Left lung (tissue), 10 donors: ENCODE measurements around the gene LHCGR. TPM values are rescaled to one million over a fixed set of nuclear protein-coding genes. Genes with fewer than 3 reads are reported as not detected.
"Not testable (repeated sequence)": the region's sequence is repeated elsewhere in the genome, so short reads cannot be mapped to it uniquely, and the experiment has no call there.

ENCODE experiments used
- ATAC-seq: fragments of 200-7000 bp; cut with Tn5 transposase; one replicate; pipeline ENCODE4 v1.9.1; 2020; ENCODE audit warnings: moderate library complexity
- DNase-seq, 4 donors: peaks; one replicate each; pipeline ENCODE4 v3.0.0-alpha.2; 2013 to 2020
- H3K27ac ChIP-seq, 2 donors: fragments of 200-600 bp; sonication (generic) in 1 of 2; one replicate each; pipeline versions ENCODE4 v1.5.0 to v1.8.0; 2020 to 2021
- H3K27me3 ChIP-seq, 2 donors: fragments of 200-600 bp; sonication (generic) in 1 of 2; one replicate each; pipeline versions ENCODE4 v1.5.0 to v1.8.0; 2020 to 2021
- H3K36me3 ChIP-seq, 2 donors: fragments of 200-600 bp; sonication (generic) in 1 of 2; one replicate each; pipeline versions ENCODE4 v1.5.0 to v1.8.0; 2020 to 2021
- H3K4me1 ChIP-seq, 2 donors: fragments of 200-600 bp; one replicate each; pipeline ENCODE4 v1.8.0; 2021
- H3K4me3 ChIP-seq, 2 donors: fragments of 200-600 bp; sonication (generic) in 1 of 2; one replicate each; pipeline versions ENCODE4 v1.5.0 to v1.8.0; 2020 to 2021; ENCODE audit warnings: mild to moderate bottlenecking in 1 of 2
- H3K9me3 ChIP-seq, 2 donors: fragments of 200-600 bp; sonication (generic) in 1 of 2; one replicate each; pipeline versions ENCODE4 v1.5.0 to v1.8.0; 2020 to 2021
- intact Hi-C, 2 donors: fragments of 100-400 bp; cut with DNase I; formaldehyde crosslinking; loops; one replicate each; pipeline versions ENCODE4 v1.11.2 to v1.14.2; 2022
- polyA plus RNA-seq, 6 donors: library from polyadenylated mRNA; unstranded; fragments of 120-200 nt; gene quantifications; one replicate each; pipeline ENCODE4 v1.2.1, GENCODE V29; 2013; ENCODE audit not compliant: insufficient read length in 6 of 6
- total RNA-seq, 2 donors: library from RNA; stranded (reverse); fragmentation: NEBNext Ultra II Directional; extraction: Animal tissue kit (Norgen Biotek cat#: 25700); gene quantifications; one replicate each; pipeline ENCODE4 v1.2.1, GENCODE V29; 2021
- TF ChIP-seq, protein P1 (sequence below), 2 donors: fragments of 200-600 bp; sonication (generic) in 1 of 2; IDR thresholded peaks; one replicate each; pipeline versions ENCODE4 v1.5.0 to v1.8.0; 2021; ENCODE audit warnings: antibody characterized with exemption in 2 of 2
- donor health status: DM: no; HTN: yes; CAD: no.
- donor health status: DM: no; HTN: no; CAD: no.

LHCGR gene
- total and polyA plus RNA-seq, 8 donors = 0.08 to 0.21 (median 0.14) TPM; not detected in 2

DNA sequence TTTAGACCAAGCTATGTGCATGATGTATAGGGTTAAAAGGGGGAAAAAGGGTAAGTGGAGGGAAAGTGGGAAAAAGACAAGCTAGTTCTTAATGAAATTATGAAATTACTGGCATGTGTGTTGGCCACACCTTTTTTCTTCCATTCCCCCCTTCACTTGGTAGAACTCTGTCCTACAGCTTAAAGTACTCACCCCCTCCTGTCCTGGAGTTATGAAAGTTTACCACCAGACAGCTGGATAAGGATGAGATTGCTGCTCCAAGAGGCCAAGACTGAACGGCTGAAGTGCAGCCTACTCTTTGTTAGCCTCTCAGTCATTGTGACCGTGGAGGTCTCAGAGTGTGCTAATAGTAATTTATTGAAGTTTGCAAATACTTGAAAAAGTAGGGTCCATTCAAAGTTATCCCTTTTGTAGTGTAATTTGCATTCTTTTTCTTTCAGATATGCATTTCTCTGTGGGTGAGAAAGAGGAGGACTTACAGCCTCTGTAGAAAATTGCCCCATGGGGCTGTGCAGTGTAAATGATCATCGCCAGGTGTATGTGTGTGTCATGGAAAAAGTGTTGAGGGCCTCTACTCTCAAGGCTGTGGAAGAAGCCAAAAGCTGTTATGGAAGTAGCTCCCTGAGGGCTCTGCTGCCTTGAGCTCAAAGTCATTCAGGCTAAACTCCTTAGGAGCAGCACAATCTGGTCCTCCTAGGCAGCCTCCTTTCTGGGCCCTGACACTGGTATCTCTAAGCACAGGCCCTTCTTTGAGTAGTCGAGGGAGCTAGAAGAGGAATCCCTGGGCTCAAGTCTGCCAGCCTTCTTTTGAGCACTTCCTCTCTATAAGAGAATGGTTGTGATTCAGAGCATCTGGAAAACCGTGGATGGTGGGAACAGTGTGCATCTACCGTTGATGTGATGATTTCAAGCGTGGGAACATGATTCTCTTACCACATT is 46.2 kb downstream of the LHCGR start:
- DNase-seq = no peak
- TF ChIP-seq, protein P1, sequence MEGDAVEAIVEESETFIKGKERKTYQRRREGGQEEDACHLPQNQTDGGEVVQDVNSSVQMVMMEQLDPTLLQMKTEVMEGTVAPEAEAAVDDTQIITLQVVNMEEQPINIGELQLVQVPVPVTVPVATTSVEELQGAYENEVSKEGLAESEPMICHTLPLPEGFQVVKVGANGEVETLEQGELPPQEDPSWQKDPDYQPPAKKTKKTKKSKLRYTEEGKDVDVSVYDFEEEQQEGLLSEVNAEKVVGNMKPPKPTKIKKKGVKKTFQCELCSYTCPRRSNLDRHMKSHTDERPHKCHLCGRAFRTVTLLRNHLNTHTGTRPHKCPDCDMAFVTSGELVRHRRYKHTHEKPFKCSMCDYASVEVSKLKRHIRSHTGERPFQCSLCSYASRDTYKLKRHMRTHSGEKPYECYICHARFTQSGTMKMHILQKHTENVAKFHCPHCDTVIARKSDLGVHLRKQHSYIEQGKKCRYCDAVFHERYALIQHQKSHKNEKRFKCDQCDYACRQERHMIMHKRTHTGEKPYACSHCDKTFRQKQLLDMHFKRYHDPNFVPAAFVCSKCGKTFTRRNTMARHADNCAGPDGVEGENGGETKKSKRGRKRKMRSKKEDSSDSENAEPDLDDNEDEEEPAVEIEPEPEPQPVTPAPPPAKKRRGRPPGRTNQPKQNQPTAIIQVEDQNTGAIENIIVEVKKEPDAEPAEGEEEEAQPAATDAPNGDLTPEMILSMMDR (IDR thresholded peaks at IDR 0.05) = no peak
- intact Hi-C loops = no loop called here

DNA sequence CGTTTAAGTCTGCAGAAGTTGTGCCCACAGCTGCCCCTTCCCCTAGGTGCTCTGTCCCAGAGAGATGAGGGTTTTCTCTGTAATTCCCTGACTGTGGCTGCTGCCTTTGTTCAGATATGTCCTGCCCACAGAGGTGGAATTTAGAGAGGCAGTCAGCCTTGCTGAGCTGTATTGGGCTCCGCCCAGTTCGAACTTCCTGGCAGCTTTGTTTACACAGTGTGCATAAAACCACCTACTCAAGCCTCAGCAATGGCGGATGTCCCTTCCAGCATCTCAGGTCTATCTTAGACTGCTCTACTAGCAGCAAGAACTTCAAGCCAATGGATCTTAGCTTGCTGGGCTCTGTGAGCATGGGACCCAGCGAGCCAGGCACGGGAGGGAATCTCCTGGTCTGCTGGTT is 48.1 kb downstream of the LHCGR start:
- Histone ChIP-seq H3K27ac (no peak overlapping the region), H3K4me1 (peaks cover 0 to 5% of the 10 kb centered on the region in 2 donors), H3K9me3 (no peaks in the 10 kb centered on the region), H3K4me3 (no peak overlapping the region), H3K36me3 (no peaks in the 10 kb centered on the region), H3K27me3 (no peaks in the 10 kb centered on the region)
- intact Hi-C loops = no loop called here
- TF ChIP-seq, protein P1 (IDR thresholded peaks at IDR 0.05) = no peak
- ATAC-seq (peak; percentile 86), DNase-seq (peak in 1 of 4 donors; percentile 59)

More for the DNA sequence above, 46.2 kb downstream of the LHCGR start:
- ATAC-seq = no peak
- Histone ChIP-seq H3K27me3 (no peaks in the 10 kb centered on the region), H3K9me3 (no peaks in the 10 kb centered on the region), H3K27ac (no peak overlapping the region), H3K4me1 (peaks cover 0 to 14% of the 10 kb centered on the region in 2 donors), H3K4me3 (no peak overlapping the region), H3K36me3 (no peaks in the 10 kb centered on the region)

DNA sequence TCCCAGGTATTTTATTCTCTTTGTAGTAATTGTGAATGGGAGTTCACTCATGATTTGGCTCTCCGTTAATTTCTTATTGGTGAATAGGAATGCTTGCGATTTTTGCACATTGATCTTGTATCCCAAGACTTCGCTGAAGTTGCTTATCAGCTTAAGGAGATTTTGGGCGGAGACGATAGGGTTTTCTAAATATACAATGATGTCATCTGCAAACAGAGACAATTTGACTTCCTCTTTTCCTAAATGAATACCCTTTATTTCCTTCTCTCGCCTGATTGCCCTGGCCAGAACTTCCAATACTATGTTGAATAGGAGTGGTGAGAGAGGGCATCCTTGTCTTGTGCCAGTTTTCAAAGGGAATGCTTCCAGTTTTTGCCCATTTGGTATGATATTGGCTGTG is 51.9 kb downstream of the LHCGR start:
- H3K36me3 ChIP-seq, H3K27ac ChIP-seq, H3K27me3 ChIP-seq, H3K4me3 ChIP-seq, ATAC-seq, H3K4me1 ChIP-seq, intact Hi-C loops, H3K9me3 ChIP-seq, DNase-seq: not testable (repeated sequence)

DNA sequence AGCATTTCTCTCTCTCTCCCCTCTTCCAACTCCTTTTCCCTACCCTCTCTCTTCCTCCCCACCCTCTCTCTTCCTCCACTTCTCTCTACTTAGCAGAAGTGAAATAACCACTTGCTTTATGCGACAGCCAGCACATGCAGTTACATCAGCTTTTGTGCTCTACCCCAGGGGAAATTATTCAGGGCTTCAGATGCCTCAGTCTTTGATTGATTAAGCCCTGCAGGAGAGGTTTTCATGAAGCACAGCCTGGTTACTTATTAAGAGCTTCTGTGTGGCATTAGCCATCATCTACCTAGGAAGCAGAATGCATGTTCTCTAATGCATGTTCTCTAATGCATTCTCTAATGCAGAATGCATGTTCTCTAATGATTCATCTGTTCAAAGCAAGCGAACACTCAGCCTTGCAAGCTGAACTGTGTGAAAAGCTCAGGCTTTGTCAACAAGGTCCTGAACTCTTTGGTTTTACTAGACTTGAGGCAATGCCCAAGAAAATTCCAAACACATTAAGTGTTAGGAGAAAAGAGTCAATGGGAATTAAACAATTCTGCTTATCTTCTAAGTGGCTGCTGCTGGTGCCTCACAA is 56.1 kb downstream of the LHCGR start:
- ATAC-seq = peak; percentile 73
- Histone ChIP-seq H3K27ac (no peak overlapping the region), H3K4me3 (no peak overlapping the region), H3K4me1 (no peaks in the 10 kb centered on the region), H3K9me3 (no peaks in the 10 kb centered on the region), H3K27me3 (no peaks in the 10 kb centered on the region), H3K36me3 (no peaks in the 10 kb centered on the region)
- intact Hi-C loops = no loop called here
- no peak for DNase-seq
- TF ChIP-seq, protein P1 (IDR thresholded peaks at IDR 0.05) = no peak

DNA sequence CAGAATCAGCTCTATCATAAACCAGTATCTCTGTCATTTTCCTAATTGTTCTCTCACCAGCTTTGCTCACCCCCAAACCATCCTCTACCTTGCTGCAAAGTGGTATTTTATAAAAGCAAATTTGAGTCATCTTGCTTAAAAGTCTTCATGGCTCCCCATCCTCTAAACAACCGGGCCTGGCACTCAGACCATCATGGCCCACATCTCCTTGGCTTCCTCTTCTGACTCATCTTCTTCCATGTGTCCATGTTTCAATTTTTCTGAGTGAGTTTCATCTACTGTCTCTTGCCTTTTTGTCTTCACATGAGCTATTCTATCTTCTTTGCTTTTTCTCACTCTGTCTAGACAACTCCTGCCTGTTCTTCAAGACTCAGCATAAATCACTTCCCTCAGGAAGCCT is 58.6 kb downstream of the LHCGR start:
- Histone ChIP-seq H3K27me3 (no peaks in the 10 kb centered on the region), H3K27ac (no peak overlapping the region), H3K9me3 (no peaks in the 10 kb centered on the region), H3K4me1 (peaks cover 0 to 4% of the 10 kb centered on the region in 2 donors), H3K36me3 (no peaks in the 10 kb centered on the region), H3K4me3 (no peak overlapping the region)
- TF ChIP-seq, protein P1 (IDR thresholded peaks at IDR 0.05) = no peak
- ATAC-seq (no peak), DNase-seq (no peak)
- intact Hi-C loops = no loop called here
